ENCODE results near the gene FOXS1.
"Not testable (repeated sequence)": the region's sequence is repeated elsewhere in the genome, so short reads cannot be mapped to it uniquely, and the experiment has no call there.

The FOXS1 gene

DNA sequence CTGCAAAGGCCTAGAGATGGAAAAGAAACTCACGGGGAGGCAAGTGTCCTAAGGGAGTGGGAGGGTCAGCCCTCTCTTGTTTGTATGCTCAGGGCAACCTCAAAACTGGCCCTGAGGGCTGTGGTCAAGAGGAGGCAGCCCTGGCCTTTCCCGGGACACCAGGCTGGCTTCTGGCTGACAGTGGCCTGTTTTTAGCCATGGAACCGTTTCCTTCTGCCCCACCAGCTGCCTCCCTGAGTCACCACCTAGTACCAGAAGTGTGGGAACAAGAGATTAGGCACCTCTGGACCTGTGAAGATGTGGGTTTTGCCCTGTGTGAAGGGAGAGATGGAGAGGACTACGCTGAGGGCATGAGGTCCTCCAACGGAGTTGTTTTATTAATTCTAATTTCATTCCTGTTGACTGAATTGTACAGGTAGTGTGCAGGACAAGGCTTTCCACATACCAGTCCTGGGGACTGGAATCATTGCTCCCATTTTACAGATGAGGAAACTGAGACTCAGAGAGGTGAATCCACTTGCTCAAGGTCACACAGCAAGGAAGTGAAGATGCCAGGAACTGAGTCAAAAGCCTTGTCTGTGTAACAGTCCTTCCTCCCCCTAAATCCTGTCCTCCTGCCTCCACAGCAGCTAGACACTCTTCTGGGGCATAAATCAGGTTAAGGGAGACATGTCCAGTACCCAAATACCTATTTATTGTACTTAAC, 5.5 kb downstream of the FOXS1 start:
- DNase-seq (ENCODE audit: low read depth) = no peak

DNA sequence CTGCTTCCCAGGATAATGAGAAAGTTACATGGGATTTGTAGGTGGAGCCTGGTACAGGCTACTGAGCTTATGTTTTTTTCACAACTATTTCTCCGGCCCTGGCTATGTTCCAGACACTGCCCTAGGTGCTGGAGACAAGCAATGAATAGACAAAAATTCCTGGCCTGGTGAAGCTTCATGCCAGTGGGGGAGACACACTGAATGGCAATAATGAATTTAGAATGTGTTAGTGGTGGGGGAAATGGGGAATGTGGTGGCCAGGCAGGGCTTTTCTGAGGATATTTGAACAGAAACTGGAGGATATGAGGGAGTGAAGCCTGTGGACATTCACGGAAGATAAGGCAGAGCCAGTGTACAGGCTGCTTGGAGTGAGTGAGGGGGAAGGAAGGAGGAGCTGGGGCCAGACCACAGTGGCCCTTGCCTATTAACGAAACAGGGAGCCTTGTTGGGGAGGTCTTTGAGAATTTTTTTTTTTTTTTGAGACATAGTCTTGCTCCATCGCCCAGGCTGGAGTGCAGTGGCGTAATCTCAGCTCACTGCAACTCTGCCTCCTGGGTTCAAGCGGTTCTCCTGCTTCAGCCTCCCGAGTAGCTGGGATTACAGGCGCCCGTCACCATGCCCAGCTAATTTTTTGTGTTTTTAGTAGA, 6.6 kb downstream of the FOXS1 start:
- no peak for DNase-seq (ENCODE audit: low read depth)

DNA sequence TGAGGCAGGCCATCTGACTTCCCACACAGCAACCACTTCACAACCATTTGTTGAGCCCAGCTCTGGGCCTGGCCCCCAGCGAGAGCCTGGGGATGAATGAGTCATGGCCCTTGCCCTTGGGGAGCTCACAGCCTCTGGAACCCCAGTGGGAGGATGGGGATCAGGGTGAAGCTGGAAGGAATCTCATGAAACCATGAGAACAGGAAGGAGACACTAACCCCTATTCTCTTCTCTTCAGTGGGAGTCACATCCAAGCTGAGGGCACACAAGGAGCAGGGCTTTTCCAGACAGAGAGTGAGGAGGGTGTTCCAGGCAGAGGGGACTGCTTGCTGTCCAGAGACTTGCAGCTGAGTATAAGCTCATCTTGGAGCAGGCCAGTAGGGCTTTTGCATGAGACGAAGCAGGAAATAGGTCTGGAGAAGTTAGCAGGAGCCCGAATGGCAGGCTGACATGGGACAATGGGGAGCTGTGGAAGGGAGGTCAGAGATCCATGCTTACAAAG, 7.5 kb downstream of the FOXS1 start:
- DNase-seq (ENCODE audit: low read depth) = peak; percentile 71

DNA sequence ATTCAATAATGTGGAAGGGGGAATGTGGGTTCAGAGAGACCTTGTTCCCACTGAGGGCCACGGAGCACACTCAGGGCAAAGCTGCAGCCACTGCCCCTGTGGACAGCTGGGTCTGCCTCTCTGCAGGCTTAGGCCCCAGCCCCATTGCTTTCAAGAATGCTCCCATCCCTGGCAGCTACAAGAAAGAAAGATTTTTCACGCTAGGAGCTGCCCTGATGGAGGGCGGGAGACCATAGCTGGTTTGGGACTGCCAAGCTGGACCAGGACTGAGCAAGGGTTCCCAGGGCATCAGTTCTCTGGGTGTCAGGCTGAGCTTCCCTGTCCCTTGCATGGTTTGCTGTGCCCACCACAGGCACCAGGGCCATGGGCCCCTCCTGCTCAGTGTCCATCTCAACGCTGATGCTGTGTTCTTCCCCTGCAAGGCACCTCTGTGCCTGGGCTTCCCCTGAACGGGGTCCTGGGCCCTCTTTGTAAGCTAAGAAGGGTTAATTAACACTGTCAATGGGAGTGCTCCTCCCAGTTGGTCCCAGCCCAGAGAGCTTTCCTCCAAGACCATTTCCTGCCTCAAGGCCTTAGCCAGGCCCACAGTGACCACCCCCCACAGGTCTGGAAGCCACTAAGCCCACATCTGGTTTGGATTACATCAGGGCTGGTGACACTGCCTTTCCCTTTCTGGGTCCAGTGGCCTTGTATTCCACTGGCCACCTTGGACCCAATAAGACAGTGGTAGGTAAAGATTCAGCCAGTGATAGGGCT, 8.4 kb downstream of the FOXS1 start:
- no peak for DNase-seq (ENCODE audit: low read depth)

DNA sequence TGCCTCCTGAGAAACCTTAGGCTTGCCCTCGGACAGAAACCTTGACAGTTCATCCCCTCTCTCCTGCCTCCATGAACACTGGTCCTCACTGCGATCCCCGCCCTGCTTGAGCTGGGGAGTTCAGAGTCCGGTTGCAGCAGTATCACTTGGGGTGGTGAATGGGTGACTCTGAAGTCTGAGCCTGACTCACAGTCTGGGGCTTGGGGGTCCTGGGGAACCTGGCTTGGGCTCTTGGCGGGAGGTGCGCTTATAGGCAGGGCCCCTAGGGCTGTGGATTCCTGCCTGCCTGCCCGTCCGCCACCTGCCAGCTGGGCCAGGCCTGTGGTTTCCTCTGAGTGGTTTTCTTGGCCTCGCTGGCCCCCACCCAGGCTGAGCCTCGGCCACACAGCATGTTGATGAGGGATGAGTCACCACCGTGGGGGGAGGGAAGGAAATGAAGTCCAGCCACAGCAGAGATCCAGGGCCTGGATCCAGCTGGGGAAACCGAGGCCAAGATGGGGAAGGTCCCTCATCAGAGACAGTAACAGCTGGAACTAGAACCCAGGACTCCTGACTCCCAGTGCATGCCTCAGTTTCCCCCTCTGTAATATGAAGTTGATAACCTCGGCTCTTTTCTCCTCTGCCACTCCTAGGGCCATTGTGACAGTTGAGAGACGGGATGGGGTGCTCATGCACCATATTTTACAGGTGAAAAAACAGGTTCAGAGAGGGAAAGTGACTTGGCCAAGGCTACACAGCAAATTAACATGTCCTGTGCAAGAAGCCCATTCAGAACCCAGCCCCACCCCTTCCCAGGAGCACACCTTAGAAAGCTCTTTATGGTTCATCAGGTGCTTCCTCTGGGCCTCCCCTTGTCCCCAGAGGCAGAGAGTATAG, 9.2 kb downstream of the FOXS1 start:
- peak; percentile 93 for DNase-seq (ENCODE audit: low read depth)

DNA sequence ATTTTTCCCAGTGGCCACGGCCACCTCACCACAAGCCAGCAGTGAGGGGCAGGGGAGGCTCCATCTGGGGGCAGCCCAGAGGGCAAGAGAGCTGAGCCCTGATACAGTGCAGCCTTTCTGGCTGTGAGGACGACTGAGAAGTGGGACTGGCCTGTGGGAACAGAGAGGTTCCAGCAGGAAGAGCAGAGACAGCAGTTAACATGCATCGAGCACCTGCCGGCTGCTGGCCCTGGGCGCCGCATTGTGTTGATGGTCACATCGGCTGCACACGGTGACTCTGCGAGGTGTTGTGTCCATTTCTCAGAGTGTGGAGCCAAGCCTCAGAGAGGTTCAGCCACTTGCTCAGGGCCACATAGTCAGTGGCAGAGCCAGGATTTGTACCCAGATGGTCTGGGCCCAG, 9.8 kb downstream of the FOXS1 start:
- no peak for DNase-seq (ENCODE audit: low read depth)

DNA sequence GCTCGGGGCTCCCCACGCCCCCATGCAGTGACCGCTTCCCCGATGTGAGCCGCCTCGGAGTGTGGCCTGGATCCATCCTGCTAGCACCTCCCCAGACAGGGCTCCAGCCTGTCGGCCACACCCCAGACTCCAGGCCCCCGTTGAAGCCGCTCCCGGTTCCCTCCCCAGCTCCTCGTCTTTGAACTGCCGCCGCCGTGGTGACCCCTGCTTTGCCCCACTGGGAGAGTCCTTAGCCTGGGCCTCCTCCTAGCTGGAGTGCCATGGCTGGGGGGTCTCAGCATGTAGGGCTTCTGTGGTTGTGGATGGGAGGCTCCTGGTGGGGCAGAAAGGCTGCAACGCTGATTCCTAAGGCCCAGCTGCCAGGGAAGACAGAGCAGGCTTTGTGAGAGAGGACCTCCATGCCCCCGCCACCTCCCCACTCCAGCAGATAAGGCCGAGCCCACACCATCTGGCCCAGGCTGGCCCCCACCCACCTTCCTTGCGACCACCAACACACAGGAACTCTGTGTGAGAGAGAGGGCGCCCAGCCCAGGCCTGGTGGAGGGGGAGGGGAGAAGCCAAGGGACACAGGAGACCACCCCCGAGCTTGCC, 11.4 kb downstream of the FOXS1 start:
- DNase-seq (ENCODE audit: low read depth) = no peak

DNA sequence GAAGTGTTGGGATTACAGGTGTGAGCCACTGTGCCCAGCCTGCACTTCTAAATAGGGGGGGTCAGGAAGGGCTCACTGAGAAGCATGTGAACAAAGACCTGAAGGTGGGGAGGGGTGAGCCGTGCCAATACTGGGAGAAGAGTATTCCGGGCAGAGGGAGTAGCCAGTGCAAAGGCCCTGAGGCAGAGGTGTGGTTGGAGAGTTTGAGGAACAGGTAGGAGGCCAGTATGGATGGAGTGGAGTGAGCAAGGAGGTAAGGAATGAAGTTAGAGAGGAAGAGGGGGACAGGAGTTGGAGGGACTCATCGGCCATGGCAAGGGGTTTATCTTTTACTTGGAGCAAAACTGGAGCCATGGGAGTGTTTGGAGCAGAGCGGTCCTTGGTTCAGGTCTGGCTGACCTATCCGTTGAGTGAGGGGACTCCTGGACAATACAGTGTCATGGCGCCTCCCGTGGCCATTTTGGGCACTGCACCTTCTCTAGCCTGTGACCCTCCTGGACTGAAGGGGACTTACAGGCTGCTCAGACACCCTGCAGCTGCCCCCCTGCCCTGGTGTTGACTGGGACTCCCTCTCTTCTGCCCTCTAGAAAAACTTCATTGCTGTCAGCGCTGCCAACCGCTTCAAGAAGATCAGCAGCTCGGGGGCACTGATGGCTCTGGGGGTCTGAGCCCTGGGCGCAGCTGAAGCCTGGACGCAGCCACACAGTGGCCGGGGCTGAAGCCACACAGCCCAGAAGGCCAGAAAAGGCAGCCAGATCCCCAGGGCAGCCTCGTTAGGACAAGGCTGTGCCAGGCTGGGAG, 12.1 kb downstream of the FOXS1 start:
- DNase-seq (ENCODE audit: low read depth) = no peak

DNA sequence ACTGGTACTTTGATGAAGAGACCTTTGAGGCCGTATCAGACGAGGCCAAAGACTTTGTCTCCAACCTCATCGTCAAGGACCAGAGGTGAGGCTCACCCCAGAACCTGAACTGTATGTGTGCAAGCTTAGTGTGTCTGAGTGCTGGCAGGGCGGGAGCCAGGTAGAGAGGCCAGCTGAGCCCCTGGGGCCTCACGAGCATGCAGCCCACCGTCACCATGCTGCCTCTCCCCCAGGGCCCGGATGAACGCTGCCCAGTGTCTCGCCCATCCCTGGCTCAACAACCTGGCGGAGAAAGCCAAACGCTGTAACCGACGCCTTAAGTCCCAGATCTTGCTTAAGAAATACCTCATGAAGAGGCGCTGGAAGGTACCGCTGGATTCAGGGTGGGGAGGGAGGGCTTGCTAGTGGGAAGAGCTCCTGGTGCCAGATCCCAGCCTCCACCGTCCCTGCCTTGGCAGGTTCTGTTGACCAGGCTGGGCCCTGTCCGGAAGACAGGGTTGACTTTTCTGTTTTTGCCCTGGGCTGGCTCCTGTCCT, 13.6 kb downstream of the FOXS1 start:
- no peak for DNase-seq (ENCODE audit: low read depth)

DNA sequence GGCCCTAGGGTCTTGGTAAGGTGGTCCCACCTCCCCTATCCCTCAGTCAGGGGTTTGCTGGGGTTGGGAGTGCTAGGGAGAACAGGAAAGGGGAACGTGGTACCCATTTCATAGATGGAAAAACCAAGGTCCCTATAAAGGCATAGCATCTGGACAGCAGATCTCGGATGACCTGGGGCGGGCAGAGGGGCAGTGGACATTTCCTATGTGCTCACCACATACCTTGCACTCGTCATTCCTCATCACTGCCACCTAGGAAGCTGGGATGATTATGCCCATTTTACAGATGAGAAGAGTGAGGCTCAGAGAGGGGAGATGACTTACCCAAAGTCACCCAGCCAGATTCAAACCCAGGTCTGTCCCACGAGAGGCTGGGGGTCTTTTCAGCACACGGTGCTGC, 14.2 kb downstream of the FOXS1 start:
- no peak for DNase-seq (ENCODE audit: low read depth)

DNA sequence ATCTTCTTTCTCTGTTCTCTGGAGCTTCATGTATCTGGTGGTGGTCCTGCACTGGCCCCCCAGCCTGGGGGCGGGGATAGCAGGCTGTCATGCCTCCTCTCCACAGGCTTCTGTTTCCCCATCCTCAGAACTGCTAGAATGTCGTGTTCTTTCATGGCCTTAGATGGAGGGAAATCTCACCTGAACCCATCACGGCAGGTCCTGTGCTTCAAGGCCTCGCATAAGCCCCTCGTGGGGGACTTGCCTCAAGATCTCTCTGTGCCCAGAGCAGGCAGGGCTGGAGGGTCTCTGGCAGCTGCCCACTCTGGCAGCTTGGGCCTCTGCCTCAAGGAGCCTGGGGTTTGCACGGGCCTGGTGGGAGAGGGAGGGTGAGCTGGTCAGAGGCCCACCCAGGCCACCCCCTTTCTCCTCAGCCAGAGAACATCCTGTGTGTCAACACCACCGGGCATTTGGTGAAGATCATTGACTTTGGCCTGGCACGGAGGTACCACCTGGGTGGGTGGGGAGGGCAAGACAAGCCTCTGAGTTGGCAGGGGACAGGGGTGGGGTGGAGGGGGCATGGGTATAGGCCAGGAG, 14.9 kb downstream of the FOXS1 start:
- DNase-seq (ENCODE audit: low read depth) = no peak

DNA sequence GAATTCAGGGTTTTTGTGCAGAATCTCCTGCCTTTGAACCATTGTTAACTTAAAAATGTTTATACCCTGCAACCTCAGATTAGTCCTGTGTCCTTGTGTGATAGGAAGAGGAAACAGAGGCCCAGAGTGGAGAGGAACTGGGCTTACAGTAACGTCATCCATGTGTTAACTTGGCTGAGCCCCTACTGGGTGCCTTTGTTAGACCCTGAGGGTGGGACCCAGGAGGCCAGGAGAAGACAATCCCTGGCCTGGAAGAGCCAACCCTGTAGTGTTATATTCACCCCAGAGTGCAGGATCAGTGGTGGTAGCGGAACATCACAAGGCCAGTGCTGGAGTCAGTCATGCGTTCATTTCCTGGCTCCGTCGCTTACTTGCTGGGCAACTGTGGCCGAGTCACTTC, 15.7 kb downstream of the FOXS1 start:
- no peak for DNase-seq (ENCODE audit: low read depth)

DNA sequence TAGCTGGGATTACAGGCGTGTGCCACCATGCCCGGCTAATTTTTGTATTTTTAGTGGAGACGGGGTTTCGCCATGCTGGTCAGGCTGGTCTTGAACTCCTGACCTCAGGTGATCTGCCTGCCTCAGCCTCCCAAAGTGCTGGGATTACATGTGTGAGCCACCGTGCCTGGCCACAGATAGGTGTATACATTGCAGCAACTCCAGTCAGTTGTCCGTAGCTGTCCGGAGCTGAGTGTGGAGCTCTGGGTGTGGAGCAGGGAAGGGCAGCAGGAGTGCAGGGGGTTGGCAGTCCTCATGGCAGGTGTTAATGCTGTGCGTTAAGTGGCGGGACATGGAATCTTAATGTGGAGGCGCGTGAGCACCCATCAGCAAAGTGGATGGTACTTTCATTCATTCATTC, 17.4 kb downstream of the FOXS1 start:
- DNase-seq (ENCODE audit: low read depth) = not testable (repeated sequence)

DNA sequence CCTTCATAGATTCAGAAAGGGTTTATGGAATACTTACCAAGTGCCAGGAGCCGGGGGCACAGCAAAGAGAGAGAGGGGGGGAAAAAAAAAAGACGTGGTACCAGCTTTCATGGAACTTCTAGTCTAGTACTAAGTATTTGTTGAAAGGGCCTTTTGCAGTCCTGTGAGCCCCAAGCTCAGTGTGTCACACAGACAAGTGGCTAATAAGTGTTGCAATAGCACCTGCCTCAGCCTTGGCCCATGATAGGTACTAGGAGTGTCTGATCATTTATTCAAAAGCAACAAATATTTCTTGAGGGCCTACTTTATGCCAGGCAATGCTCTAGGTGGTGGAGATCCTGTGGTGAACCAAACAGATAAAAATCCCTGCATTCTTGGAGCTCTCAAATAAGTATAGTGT, 18.3 kb downstream of the FOXS1 start:
- DNase-seq (ENCODE audit: low read depth) = no peak

DNA sequence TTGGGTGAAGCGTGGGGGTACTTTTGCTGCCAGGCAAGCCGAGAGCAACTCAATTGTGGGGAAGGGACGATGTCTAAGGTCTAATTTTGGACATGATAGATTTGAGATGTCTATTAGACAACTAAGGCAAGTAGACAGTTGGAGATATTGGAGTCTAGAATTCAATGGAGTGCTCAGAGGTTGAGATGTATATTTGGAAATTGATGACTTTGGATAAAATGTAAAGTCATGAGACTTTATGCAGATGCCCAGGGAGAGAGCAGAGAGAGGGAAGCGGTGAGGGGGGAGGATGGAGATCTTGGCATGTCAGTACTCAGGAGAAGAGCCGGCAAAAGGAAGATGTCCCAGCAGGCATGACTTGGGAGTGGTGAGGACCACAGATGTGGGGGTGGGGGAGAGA, 19.3 kb downstream of the FOXS1 start:
- DNase-seq (ENCODE audit: low read depth) = no peak

DNA sequence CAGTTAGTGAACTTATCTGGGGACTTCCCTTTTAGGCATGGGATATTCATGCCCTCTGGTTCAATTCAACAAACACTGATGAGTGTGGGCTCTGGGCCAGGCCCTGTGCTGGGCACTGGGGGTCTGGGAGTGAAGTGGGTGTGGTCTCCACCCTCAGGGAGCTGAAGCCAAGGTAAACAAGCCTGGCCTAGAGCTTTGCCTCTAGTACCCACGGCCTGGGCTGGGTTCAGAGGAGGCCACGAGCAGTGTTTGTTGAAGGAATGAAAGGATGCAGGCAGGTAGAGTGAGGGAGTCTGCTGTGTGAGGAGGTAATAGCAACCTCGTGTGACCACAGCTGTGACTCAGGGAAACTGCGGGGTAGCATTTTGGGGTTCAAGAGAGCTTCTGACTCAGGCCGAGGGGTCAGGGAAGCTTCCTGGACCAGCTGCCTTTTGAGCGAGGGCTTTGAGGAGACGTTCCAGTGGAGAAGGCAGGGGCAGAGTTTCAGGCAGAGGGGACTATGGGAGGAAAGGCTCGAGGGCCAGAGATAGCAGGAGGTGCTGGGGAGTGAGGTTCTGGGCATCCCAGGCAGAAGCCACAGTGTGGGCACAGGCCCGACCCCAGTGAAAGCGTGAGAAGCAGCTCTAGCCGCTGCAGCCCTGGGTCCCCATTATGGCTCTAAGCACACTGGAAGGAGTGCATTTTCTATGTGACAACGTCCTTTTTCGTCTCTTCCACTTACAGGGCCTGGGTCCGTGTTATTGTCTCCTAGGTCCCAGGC, 20.7 kb downstream of the FOXS1 start:
- no peak for DNase-seq (ENCODE audit: low read depth)

DNA sequence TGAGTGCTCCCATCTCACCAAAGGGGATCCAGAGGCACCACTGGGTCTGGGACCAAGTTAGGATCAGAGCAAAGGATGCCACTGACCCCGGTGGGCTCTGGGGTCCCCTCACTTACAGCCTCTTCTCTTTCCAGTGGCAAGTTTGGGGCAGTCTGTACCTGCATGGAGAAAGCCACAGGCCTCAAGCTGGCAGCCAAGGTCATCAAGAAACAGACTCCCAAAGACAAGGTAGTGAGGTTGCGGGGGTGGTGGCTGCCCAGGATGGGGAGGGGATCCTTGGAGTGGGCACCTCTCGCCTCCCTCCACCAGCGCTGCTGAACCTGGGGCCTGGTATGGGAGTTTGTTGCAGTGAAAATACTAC, 21.3 kb downstream of the FOXS1 start:
- no peak for DNase-seq (ENCODE audit: low read depth)

DNA sequence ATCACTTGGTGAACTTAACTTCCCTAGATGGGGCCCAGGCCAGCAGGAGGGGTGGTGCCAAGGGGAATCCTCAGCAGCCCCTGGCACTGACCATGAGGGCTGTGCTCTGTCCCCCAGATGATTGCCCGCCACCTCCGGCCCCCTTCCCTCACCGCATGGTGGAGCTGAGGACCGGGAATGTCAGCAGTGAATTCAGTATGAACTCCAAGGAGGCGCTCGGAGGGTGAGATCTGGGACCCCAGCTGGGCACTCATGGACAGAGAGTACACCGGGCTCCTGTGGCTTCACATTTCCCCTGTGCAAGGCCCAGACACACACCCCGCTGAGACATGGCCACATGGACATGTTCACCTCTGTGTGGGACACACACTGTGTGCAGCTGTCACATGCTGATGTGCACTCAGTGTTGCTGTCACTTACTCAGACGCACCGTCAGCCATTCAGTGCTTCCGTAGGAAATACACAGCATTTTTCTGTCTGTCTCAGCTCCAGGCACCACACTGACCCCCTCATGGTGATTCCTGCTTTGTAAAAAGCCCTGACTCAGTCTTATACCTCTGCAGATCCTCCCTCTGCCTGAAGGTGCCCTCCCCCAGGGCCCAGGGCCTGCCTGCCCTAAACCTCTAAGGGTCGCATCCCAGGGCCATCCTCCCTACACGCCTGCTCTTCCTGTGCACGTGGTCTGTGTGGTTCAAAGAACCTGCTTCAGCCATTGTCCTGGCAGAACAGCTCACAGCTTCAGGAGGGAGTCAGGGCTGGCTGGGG, 21.9 kb downstream of the FOXS1 start:
- no peak for DNase-seq (ENCODE audit: low read depth)
